Ishikawa (cell line): Measurements from ENCODE around the gene C19orf73.

Experiments
- CEBPB ChIP-seq: IDR thresholded peaks from 2 replicates; pipeline ENCODE4 v1.6.1; 2012
- CREB1 ChIP-seq: IDR thresholded peaks from 2 replicates; pipeline ENCODE4 v1.6.1; 2012; ENCODE audit warnings: low read depth
- EGR1 ChIP-seq: IDR thresholded peaks from 2 replicates; pipeline ENCODE4 v1.6.1; 2012
- EP300 ChIP-seq: IDR thresholded peaks from 2 replicates; pipeline ENCODE4 v1.6.1; 2012; ENCODE audit warnings: borderline replicate concordance
- FOXM1 ChIP-seq: IDR thresholded peaks from 2 replicates; pipeline ENCODE4 v1.6.1; 2012; ENCODE audit warnings: low read depth, borderline replicate concordance
- NFIC ChIP-seq: IDR thresholded peaks from 2 replicates; pipeline ENCODE4 v1.6.1; 2012
- RAD21 ChIP-seq: IDR thresholded peaks from 2 replicates; pipeline ENCODE4 v1.6.1; 2012; ENCODE audit warnings: low read depth
- TAF1 ChIP-seq: IDR thresholded peaks from 2 replicates; pipeline ENCODE4 v1.6.1; 2012; ENCODE audit warnings: low read depth, mild to moderate bottlenecking
- TCF12 ChIP-seq: IDR thresholded peaks from 2 replicates; pipeline ENCODE4 v1.6.1; 2012; ENCODE audit warnings: low read depth
- TEAD4 ChIP-seq: IDR thresholded peaks from 2 replicates; pipeline ENCODE4 v1.6.1; 2012
- YY1 ChIP-seq: IDR thresholded peaks from 2 replicates; pipeline ENCODE4 v1.6.1; 2012; ENCODE audit warnings: low read depth
- ZBTB7A ChIP-seq: IDR thresholded peaks from 2 replicates; pipeline ENCODE4 v1.6.1; 2012; ENCODE audit warnings: low read depth
- TF ChIP-seq, protein P1 (sequence below): IDR thresholded peaks from 2 replicates; pipeline ENCODE4 v1.6.1; 2012
- TF ChIP-seq, protein P2 (sequence below): IDR thresholded peaks from 2 replicates; pipeline ENCODE4 v1.6.1; 2012
- TF ChIP-seq, protein P3 (sequence below): IDR thresholded peaks from 2 replicates; pipeline ENCODE4 v1.6.1; 2012; ENCODE audit warnings: low read depth, mild to moderate bottlenecking

C19orf73 gene

DNA sequence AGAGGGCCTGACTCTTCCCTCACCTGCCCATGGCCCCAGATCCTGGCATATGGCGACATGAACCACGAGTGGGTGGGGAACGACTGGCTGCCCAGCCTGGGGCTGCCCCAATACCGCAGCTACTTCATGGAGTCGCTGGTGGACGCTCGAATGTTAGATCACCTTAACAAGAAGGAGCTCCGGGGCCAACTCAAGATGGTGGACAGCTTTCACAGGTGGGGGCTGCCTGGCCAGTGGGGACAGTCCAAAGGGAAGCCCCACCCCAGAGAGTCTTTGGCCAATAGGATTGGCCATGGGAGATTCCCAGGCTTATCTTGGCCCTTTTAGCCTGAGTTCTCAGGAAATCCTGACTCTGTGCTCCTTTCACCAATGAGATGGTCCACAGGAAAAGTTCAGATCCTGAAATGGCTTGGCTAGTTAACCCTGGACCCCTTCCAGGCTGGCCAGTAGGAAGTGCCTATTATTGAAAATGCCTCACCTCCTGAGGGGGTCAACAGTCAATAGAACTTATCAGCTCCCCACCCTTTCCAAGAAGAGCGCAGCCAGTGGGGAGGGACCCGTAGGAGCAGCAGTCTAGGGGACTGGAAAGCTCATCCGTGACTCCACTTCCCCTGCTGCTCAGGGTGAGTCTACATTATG is 29.2 kb upstream of the C19orf73 start:
- no peak for TF ChIP-seq YY1
- no peak for TF ChIP-seq TCF12
- TF ChIP-seq CEBPB: no peak

DNA sequence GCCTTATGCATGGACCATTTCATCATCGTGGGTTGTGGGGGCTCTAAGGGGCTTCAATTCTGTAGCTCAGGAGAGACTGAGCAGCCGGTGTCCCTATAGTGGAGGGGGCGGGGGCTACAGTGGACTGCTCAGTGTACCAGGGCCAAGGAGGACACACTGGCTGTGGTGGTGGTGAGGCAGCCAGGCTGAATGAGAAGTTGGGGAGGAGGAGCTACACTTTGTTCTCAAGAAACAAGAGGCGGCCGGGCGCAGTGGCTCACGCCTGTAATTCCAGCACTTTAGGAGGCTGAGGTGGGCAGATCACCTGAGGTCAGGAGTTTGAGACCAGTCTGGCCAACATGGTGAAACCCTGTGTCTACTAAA is 27.4 kb upstream of the C19orf73 start:
- TF ChIP-seq ZBTB7A: 0 out of 2 replicates have a peak, but pooled peaks have one; percentile 6

DNA sequence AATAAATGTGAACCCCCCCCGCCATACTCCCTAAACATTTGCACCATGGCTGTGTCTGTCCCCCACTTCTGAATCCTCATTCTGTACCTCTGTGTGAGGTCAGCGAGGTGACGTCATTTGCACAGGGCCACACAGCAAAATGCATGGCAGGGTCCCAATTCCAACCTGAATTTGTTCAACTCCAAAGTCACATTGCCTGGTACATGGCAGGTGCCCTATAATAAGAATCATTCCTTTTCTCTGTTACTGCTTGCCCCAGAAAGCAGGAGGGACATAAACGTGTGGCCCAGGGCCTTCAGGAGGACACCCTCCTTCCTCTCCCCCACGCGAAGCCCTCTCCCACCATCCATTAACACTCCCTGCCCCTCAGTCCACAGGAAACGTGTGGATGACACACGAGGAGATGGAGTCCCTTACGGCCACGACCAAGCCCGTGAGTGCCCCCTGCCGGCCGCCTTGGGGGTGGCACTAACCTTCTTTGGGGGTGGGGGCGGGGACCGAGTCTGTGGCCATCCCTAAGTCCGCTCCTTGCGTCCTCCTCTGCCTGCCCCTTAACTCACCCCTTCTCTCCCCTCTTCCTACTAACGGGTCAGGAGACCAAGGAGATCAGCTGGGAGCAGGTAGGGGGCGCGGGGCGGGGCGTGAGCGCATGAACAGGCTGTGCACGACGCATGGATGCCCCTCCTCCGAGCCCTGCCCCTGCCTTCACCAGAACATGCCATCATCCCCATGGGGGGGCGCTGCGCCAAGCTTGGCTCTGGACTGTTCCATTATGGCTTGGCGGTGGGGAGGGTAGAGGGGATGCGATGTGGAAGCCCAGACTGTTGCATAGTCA is 26.8 kb upstream of the C19orf73 start:
- TF ChIP-seq TCF12: no peak; the same call in 1 of the 2 replicates
- TF ChIP-seq EP300: 0 out of 2 replicates have a peak, but pooled peaks have one; percentile 20
- no peak for TF ChIP-seq TAF1
- TF ChIP-seq, protein P1, sequence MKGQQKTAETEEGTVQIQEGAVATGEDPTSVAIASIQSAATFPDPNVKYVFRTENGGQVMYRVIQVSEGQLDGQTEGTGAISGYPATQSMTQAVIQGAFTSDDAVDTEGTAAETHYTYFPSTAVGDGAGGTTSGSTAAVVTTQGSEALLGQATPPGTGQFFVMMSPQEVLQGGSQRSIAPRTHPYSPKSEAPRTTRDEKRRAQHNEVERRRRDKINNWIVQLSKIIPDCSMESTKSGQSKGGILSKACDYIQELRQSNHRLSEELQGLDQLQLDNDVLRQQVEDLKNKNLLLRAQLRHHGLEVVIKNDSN: no peak
- TF ChIP-seq, protein P2, sequence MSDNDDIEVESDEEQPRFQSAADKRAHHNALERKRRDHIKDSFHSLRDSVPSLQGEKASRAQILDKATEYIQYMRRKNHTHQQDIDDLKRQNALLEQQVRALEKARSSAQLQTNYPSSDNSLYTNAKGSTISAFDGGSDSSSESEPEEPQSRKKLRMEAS: peak; percentile 75
- TF ChIP-seq RAD21: peak; percentile 79
- TF ChIP-seq FOXM1: no peak
- TF ChIP-seq ZBTB7A: peak; percentile 53; the same call in 1 of the 2 replicates
- no peak for TF ChIP-seq NFIC
- TF ChIP-seq YY1: peak; percentile 78
- no peak for TF ChIP-seq CEBPB
- TF ChIP-seq, protein P3, sequence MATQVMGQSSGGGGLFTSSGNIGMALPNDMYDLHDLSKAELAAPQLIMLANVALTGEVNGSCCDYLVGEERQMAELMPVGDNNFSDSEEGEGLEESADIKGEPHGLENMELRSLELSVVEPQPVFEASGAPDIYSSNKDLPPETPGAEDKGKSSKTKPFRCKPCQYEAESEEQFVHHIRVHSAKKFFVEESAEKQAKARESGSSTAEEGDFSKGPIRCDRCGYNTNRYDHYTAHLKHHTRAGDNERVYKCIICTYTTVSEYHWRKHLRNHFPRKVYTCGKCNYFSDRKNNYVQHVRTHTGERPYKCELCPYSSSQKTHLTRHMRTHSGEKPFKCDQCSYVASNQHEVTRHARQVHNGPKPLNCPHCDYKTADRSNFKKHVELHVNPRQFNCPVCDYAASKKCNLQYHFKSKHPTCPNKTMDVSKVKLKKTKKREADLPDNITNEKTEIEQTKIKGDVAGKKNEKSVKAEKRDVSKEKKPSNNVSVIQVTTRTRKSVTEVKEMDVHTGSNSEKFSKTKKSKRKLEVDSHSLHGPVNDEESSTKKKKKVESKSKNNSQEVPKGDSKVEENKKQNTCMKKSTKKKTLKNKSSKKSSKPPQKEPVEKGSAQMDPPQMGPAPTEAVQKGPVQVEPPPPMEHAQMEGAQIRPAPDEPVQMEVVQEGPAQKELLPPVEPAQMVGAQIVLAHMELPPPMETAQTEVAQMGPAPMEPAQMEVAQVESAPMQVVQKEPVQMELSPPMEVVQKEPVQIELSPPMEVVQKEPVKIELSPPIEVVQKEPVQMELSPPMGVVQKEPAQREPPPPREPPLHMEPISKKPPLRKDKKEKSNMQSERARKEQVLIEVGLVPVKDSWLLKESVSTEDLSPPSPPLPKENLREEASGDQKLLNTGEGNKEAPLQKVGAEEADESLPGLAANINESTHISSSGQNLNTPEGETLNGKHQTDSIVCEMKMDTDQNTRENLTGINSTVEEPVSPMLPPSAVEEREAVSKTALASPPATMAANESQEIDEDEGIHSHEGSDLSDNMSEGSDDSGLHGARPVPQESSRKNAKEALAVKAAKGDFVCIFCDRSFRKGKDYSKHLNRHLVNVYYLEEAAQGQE: no peak
- TF ChIP-seq EGR1: no peak

DNA sequence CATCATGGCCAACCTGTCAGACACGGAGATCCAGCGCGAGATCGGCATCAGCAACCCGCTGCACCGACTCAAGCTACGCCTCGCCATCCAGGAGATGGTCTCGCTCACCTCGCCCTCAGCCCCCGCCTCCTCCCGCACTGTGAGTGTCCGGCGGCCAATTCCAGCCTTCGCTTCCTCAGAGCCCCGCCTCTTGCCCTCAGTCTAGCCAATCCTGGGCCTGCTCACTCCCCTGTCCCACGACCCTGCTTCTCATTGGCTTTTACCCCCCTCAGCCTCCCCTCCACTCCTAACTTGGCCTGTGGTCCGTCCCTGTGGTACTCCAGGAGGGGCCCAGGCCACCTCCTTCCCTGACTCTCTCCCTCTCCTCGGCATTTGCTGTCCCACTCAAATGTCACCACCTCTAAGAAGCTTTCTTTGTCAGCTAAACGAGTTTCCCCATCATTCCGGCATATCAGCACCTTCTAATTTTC is 24.0 kb upstream of the C19orf73 start:
- TF ChIP-seq, protein P2: peak; percentile 68
- 0 out of 2 replicates have a peak, but pooled peaks have one; percentile 48 for TF ChIP-seq ZBTB7A
- TF ChIP-seq TAF1: 0 out of 2 replicates have a peak, but pooled peaks have one; percentile 37
- TF ChIP-seq RAD21: no peak

DNA sequence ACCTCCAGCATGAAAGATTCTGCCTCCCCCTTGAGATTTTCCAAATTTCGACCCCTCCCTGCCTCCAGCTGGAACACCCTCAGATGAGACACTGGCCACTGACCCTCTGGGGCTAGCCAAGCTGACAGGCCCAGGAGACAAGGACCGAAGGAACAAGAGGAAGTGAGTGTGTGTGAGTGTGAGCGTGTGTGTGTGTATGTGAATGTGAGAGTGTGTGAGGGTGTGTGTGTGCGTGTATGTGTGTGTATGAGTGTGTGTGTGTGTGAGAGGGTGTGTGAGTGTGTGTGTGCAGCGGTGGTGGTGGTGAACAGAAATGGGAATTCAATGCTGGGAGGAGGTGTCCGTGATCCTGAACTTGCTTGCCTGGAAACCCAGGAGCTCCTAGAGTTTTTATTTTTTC is 22.4 kb upstream of the C19orf73 start:
- TF ChIP-seq YY1 (no peak), NFIC (no peak), EP300 (no peak), ZBTB7A (no peak), EGR1 (no peak), TCF12 (no peak)
- TF ChIP-seq, protein P2: no peak

DNA sequence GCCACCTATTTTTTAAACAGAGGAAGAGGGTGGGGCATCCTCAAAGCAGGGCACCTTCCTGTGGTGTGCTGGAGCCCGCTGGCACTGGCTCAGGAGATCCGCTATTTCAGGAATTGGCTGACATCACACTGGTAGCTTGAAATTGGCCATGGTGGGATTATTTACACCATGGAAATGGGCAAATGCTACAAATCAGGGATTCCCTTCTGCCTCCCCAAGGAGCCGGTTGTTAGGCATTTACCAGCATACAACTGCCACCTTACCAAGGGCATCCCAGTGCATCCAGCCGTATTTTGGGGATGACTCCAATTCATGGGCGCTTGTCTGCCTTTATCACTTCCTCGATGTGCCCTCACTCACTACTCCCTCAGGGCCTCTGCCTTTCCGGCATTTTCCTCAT is 22.0 kb upstream of the C19orf73 start:
- TF ChIP-seq YY1 (no peak), TCF12 (no peak), FOXM1 (no peak), CREB1 (no peak), RAD21 (no peak), ZBTB7A (no peak), TEAD4 (no peak), EP300 (no peak), EGR1 (no peak), TAF1 (no peak), CEBPB (no peak), NFIC (no peak)
- TF ChIP-seq, protein P3: no peak
- TF ChIP-seq, protein P2: no peak
